ENCODE results near the gene SERTAD1.

GRCh38 chr19:40471111-40471510, 45.3 kb upstream of the SERTAD1 start:
- TF ChIP-seq CTCF (IDR thresholded peaks at IDR 0.05) (no peak), SIN3A (IDR thresholded peaks at IDR 0.05; ENCODE audit: borderline replicate concordance, low read depth, low read length) (no peak), TEAD4 (IDR thresholded peaks at IDR 0.05; ENCODE audit: borderline replicate concordance, insufficient read depth) (no peak), USF2 (IDR thresholded peaks at IDR 0.05; ENCODE audit: borderline replicate concordance, low read depth, low read length) (no peak), PBX3 (IDR thresholded peaks at IDR 0.05) (no peak), CHD2 (IDR thresholded peaks at IDR 0.05; ENCODE audit: low read length, partially characterized antibody) (no peak), EP300 (IDR thresholded peaks at IDR 0.05; ENCODE audit: borderline replicate concordance in 1 of 2, low read depth in 1 of 2, low read length in 1 of 2) (no peak), RFX5 (IDR thresholded peaks at IDR 0.05; ENCODE audit: low read length) (no peak), POLR2AphosphoS5 (IDR thresholded peaks at IDR 0.05; ENCODE audit: low read depth, low read length) (no peak), MAX (IDR thresholded peaks at IDR 0.05; ENCODE audit: low read depth) (no peak)
